ENCODE measurements around the gene UBXN1.
"Not testable (repeated sequence)": the region's sequence is repeated elsewhere in the genome, so short reads cannot be mapped to it uniquely, and the experiment has no call there.

UBXN1 gene

GRCh38 chr11:62671608-62672389, 7.1 kb downstream of the UBXN1 start, which contains the start of the genes LBHD1 and UQCC3:
LBHD1 (minus strand) TSS chr11:62672267; CDS start chr11:62670031, 2,236 bp downstream.
UQCC3 (plus strand) TSS chr11:62671673; CDS start chr11:62671746, 73 bp downstream.
- DNase-seq (ENCODE audit: low read depth) = peak; percentile 47

- no peak for DNase-seq (ENCODE audit: low read depth)
Observed at GRCh38 chr11:62671236-62671607, 7.7 kb downstream of the UBXN1 start.

GRCh38 chr11:62669420-62670161, 9.3 kb downstream of the UBXN1 start:
- no peak for DNase-seq (ENCODE audit: low read depth)

- no peak for DNase-seq (ENCODE audit: low read depth)
Observed at GRCh38 chr11:62667460-62667859, 11.4 kb downstream of the UBXN1 start.

GRCh38 chr11:62666259-62666926, 12.5 kb downstream of the UBXN1 start:
- no peak for DNase-seq (ENCODE audit: low read depth)

- DNase-seq (ENCODE audit: low read depth) = peak; percentile 22
Observed at GRCh38 chr11:62665599-62666258, 13.1 kb downstream of the UBXN1 start.

GRCh38 chr11:62665075-62665598, 13.7 kb downstream of the UBXN1 start, which contains the start of the genes C11orf98 and CSKMT:
C11orf98 (minus strand) TSS chr11:62665210; CDS start chr11:62665169, 41 bp downstream.
CSKMT (plus strand) TSS chr11:62665312; CDS start chr11:62665880, 568 bp downstream.
- peak; percentile 65 for DNase-seq (ENCODE audit: low read depth)

- no peak for DNase-seq (ENCODE audit: low read depth)
Observed at GRCh38 chr11:62664405-62665074, 14.3 kb downstream of the UBXN1 start.

GRCh38 chr11:62656796-62657429, 22.0 kb downstream of the UBXN1 start:
- DNase-seq (ENCODE audit: low read depth) = no peak

- DNase-seq (ENCODE audit: low read depth) = no peak
Observed at GRCh38 chr11:62654297-62654696, 24.6 kb downstream of the UBXN1 start.

- no peak for DNase-seq (ENCODE audit: low read depth)
Observed at GRCh38 chr11:62652161-62653006, 26.5 kb downstream of the UBXN1 start.

- DNase-seq (ENCODE audit: low read depth) = not testable (repeated sequence)
Observed at GRCh38 chr11:62650283-62650682, 28.6 kb downstream of the UBXN1 start.

- no peak for DNase-seq (ENCODE audit: low read depth)
Observed at GRCh38 chr11:62649486-62649885, 29.4 kb downstream of the UBXN1 start.

- no peak for DNase-seq (ENCODE audit: low read depth)
Observed at GRCh38 chr11:62648967-62649364, 29.9 kb downstream of the UBXN1 start.

- DNase-seq (ENCODE audit: low read depth) = no peak
Observed at GRCh38 chr11:62648185-62648966, 30.5 kb downstream of the UBXN1 start.

- DNase-seq (ENCODE audit: low read depth) = peak; percentile 38
Observed at GRCh38 chr11:62647609-62648005, 31.3 kb downstream of the UBXN1 start.

- DNase-seq (ENCODE audit: low read depth) = no peak
Observed at GRCh38 chr11:62646825-62647608, 31.9 kb downstream of the UBXN1 start.
